Activated naive CD8-positive, alpha-beta T cell (primary cell): ENCODE measurements around the gene MGAM2.

Source experiments
- H3K27ac Mint-ChIP-seq: one replicate; pipeline ENCODE4 v1.8.0; 2021; ENCODE audit warnings: mixed read lengths
- H3K27me3 Mint-ChIP-seq: one replicate; pipeline ENCODE4 v1.8.0; 2021; ENCODE audit warnings: mixed read lengths
- H3K36me3 Mint-ChIP-seq: one replicate; pipeline ENCODE4 v1.8.0; 2021; ENCODE audit warnings: mixed read lengths
- H3K4me1 Mint-ChIP-seq: one replicate; pipeline ENCODE4 v1.8.0; 2021; ENCODE audit warnings: low read depth, mixed read lengths
- H3K4me3 Mint-ChIP-seq: one replicate; pipeline ENCODE4 v1.8.0; 2021; ENCODE audit warnings: mild to moderate bottlenecking, mixed read lengths
- H3K9me3 Mint-ChIP-seq: one replicate; pipeline ENCODE4 v1.8.0; 2021; ENCODE audit warnings: low read depth, mixed read lengths

Gene MGAM2

DNA sequence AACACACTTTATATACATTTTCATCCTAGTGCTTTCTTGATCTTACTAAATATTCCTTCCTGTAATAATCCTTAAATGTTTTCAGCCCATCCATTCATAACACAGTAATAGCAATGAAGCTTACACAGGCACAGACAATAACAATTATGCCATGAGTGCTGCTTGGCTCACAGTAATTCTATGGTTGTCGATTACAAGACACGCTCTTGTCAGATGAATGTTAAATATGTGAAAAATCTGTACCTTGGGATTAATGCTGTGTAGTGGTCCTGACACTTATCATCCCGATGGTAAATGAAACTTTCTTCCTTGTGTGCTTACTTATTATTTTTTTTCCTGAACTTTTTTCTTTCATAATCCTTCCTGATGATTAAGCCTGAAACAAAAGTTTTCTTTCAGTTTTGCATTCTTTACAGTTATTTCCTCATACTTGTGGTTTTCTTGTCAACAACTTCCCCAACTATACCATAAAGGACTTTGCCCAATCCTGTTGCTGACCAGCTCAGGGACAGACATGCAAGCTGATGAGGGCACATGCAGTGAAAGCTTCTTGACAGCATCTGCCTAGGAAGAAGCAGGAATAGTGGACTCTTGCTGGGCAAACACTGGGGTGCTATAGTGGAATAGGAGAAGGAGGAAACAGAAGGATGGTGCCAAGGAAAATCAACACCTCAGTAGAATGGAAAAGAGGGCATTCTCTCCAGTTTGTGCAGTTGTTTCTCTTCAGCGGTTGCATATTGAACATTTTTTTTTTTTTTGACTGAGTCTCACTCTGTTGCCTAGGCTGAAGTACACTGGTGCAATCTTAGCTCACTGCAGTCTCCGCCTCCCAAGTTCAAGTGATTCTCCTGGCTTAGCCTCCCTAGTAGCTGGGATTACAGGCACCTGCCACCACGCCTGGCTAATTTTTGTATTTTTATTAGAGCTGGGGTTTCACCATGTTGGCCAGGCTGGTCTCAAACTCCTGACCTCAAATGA lies 6.7 kb upstream of the MGAM2 start:
- Mint-ChIP-seq H3K4me1 (no peaks in the 10 kb centered on the region), H3K4me3 (no peak overlapping the region), H3K27me3 (peaks cover 6% of the 10 kb centered on the region), H3K27ac (no peak overlapping the region), H3K36me3 (no peaks in the 10 kb centered on the region), H3K9me3 (no peaks in the 10 kb centered on the region)

DNA sequence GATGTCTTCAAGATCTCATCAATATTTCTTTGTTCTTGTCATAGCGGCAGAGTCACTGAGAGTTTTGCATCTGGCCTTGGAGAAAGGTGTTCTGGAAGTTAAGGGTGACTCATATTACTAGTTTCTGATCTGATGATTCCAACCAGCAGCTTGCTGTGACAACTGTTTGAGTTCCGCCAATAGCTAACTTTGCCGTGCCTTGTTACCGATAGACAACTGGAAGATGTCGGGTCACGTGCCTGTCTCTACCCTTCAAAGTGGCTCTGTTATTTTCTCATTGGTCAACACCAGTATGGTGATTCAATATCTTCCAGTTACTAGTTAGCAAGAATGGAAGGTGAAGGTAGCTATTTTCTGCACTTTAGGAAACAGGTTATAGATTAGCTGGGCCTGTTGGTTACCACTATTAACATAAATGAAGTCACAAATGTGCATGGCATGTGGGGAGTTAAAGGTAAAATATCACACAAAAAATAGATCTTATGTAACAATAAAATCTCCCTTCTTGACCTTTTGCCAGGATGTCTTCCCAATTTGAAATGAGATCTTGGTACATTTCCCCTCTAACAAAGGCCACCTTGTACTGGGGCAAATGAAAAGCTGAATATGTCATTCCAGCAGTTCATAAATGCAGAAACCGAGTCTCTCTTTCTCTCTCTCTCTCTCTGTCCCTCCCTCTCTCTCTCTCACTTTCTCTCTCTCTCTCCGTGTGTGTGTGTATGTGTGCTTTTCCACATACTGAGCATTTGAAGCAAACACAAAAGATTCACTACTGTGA lies 2.6 kb upstream of the MGAM2 start:
- H3K9me3 Mint-ChIP-seq: no peaks in the 10 kb centered on the region
- no peaks in the 10 kb centered on the region for H3K4me1 Mint-ChIP-seq
- peaks cover 7% of the 10 kb centered on the region for H3K27me3 Mint-ChIP-seq
- H3K27ac Mint-ChIP-seq: no peak overlapping the region
- no peak overlapping the region for H3K4me3 Mint-ChIP-seq
- no peaks in the 10 kb centered on the region for H3K36me3 Mint-ChIP-seq

DNA sequence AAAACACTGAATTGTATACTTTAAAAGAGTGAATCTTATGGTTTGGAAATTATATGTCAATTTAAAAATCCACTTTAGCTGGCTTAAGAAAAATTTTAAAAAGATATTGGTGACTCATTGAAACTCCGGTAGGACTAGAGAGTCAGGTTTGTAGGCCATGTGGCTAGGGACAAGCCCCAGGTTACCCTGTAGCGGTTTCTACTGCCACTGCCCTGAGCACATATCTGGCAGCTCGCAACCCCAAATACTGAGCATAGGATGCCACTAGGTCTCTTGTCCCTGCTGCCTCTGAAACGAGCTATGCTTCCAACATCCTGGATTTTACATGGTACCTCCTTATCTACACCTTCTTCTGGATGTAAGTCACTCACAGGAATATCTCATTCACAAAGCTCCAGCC lies 1.4 kb upstream of the MGAM2 start:
- no peaks in the 10 kb centered on the region for H3K9me3 Mint-ChIP-seq

DNA sequence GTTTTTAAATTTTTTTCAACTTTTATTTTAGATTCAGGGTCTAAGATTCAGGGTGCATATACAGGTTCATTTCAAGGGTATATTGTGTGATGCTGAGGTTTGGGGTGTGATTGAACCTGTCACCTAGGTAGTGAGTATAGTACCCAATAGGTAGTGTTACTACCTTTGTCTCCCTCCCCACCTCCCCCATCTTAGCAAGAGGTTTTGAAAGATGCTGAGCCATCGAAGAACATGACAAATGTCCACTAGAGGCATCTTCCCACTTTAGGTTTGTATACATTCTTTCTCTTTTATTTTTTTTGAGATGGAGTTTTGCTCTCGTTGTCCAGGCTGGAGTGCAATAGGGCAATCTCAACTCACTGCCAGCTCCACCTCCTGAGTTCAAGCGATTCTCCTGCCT lies 880 bp upstream of the MGAM2 start:
- H3K27me3 Mint-ChIP-seq: peaks cover 7% of the 10 kb centered on the region
- no peak overlapping the region for H3K4me3 Mint-ChIP-seq
- no peak overlapping the region for H3K27ac Mint-ChIP-seq
- H3K4me1 Mint-ChIP-seq: no peaks in the 10 kb centered on the region
- no peaks in the 10 kb centered on the region for H3K9me3 Mint-ChIP-seq
- no peaks in the 10 kb centered on the region for H3K36me3 Mint-ChIP-seq

More for the DNA sequence above, 1.4 kb upstream of the MGAM2 start:
- Mint-ChIP-seq H3K4me3 (no peak overlapping the region), H3K27me3 (peaks cover 7% of the 10 kb centered on the region), H3K27ac (no peak overlapping the region), H3K36me3 (no peaks in the 10 kb centered on the region), H3K4me1 (no peaks in the 10 kb centered on the region)

DNA sequence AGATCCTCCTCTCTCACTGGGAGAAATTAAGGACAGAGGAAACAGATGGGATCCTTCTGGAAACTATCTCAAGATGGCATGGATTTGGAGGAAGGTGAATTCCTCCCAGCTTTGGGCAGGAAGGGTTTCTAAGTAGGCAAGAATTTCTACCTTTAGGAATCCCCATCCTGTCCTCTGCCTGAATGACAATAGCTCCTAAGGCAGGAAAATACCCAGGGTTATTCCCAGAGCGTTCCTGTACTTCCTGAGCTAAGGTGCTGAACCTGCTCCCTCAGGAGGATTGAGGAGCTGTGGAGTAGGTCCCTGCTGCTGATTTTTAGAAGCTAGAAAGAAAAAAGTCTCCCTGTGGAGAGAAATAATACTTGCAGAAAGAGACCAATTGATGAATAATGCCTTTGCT lies 568 bp downstream of the MGAM2 start:
- Mint-ChIP-seq H3K36me3 (no peaks in the 10 kb centered on the region), H3K9me3 (no peaks in the 10 kb centered on the region), H3K27me3 (peaks cover 6% of the 10 kb centered on the region), H3K4me3 (no peak overlapping the region), H3K4me1 (no peaks in the 10 kb centered on the region), H3K27ac (no peak overlapping the region)

DNA sequence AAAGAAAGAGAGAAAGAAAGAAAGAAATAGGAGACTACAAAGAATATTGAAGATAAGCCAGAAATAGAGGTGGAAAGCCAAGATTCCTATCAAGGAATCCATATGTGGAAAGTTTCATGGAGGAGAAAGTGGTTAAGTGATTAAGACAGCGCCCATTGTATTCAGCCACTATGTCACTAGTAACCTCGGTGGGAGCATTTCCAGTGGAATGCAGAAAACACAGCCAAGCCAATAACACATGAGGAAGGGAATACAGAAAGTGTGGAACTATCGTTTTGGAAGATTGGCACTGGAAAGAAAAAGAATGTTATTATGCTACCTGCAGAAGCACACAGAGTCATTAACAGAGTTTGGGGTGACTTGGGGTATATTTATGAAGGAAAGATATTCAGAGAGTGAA lies 2.7 kb downstream of the MGAM2 start:
- no peaks in the 10 kb centered on the region for H3K36me3 Mint-ChIP-seq
- no peak overlapping the region for H3K27ac Mint-ChIP-seq
- no peak overlapping the region for H3K4me3 Mint-ChIP-seq
- no peaks in the 10 kb centered on the region for H3K9me3 Mint-ChIP-seq
- H3K4me1 Mint-ChIP-seq: no peaks in the 10 kb centered on the region
- H3K27me3 Mint-ChIP-seq: peaks cover 3% of the 10 kb centered on the region

DNA sequence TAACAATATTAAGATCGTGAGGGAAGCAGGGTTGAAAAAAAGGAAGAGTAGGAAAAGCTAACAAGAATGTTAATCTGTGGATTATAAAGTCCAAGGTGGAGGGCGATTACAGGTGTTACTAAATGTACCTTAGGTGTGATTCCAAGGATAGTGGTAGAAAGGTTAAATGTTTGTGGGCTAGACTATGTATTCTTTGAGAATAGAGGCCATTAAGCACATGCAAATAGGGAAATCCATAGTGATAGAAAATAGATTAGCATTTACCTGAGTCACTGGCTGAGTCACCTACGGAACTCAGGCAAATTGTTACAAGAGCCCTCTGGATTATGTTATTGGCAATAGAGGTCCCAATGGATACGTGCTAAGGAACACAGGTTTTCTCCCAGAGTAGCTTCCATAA lies 9.0 kb downstream of the MGAM2 start:
- Mint-ChIP-seq H3K27me3 (peaks cover 3% of the 10 kb centered on the region), H3K9me3 (no peaks in the 10 kb centered on the region)

DNA sequence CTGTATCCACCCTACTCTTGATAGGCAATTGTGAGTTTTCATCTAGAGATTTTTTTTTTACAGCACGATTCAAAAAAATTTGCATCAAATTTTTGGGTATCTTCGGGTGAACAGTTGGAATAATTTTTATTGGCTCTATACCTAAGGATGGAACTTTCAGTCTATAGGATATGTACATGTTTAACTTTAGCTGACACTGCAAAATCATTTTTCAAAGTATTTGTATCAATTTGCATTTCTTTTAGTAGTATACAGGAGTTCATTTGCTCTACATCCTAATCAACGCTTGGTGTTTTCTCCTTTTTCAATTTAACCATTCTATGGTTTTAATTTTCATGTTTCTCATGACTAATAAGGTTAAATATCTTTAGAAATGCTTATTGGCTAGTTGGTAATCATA lies 11.7 kb downstream of the MGAM2 start:
- H3K4me1 Mint-ChIP-seq: no peaks in the 10 kb centered on the region
- H3K27me3 Mint-ChIP-seq: peaks cover 8% of the 10 kb centered on the region
- H3K4me3 Mint-ChIP-seq: no peak overlapping the region
- no peaks in the 10 kb centered on the region for H3K9me3 Mint-ChIP-seq
- H3K27ac Mint-ChIP-seq: no peak overlapping the region
- no peaks in the 10 kb centered on the region for H3K36me3 Mint-ChIP-seq

More for the DNA sequence above, 9.0 kb downstream of the MGAM2 start:
- no peak overlapping the region for H3K4me3 Mint-ChIP-seq
- H3K27ac Mint-ChIP-seq: no peak overlapping the region
- no peaks in the 10 kb centered on the region for H3K4me1 Mint-ChIP-seq
- H3K36me3 Mint-ChIP-seq: no peaks in the 10 kb centered on the region

DNA sequence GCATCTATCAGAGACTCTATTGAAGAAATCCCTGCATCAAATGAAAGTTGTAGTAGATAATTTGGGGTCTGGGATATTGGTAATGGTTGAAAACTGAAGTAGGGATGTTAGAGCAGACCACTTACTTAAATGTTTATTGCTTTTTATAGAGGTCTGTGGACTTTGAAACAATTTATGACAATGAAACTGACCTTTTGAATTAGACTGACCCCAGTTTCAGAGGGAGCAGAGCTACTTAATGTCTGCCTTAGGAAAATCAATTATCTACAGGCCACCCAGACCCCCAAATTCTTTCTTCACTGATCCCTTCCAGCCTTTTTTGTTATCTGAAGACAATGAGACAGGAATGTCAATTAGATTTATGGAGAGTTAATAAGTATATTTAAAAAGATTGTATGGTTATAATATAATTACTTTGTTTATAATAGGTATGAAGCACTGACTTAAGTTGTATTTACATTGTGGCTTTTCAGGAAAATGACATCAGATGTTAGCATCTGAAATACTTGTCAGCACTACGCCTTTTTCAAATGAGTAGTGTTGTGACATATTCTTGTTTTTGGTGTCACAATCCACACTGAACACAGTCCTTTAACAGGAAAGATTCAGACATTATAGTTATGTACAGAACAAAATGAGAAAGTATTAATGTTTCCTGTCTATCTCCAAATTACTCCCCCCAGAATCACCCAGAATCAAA lies 13.9 kb downstream of the MGAM2 start:
- H3K4me1 Mint-ChIP-seq: no peaks in the 10 kb centered on the region
- H3K9me3 Mint-ChIP-seq: no peaks in the 10 kb centered on the region
- no peaks in the 10 kb centered on the region for H3K36me3 Mint-ChIP-seq
- H3K27ac Mint-ChIP-seq: no peak overlapping the region
- H3K4me3 Mint-ChIP-seq: no peak overlapping the region
- peaks cover 8% of the 10 kb centered on the region for H3K27me3 Mint-ChIP-seq

DNA sequence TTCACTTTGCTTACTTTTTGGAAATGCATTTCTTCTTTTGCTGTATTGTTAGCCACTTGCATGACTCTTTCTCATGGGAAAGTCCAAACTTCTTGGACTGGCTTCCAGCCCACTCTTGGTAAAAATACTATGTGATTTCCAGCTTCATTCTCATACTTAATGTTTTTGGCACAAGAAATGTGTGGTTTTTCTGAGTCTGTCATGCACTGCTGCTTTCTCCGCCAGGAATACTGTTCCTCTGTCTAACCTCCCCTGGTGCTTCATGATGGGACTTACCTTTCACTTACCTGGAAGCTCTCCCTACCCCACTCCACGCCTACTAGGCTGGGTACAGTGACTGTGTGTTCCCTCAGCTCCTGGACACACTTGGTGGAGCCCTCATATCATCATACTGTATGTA lies 18.7 kb downstream of the MGAM2 start:
- no peak overlapping the region for H3K4me3 Mint-ChIP-seq
- H3K27ac Mint-ChIP-seq: no peak overlapping the region
- no peaks in the 10 kb centered on the region for H3K9me3 Mint-ChIP-seq
- H3K27me3 Mint-ChIP-seq: peaks cover 6% of the 10 kb centered on the region
- no peaks in the 10 kb centered on the region for H3K4me1 Mint-ChIP-seq
- H3K36me3 Mint-ChIP-seq: no peaks in the 10 kb centered on the region

DNA sequence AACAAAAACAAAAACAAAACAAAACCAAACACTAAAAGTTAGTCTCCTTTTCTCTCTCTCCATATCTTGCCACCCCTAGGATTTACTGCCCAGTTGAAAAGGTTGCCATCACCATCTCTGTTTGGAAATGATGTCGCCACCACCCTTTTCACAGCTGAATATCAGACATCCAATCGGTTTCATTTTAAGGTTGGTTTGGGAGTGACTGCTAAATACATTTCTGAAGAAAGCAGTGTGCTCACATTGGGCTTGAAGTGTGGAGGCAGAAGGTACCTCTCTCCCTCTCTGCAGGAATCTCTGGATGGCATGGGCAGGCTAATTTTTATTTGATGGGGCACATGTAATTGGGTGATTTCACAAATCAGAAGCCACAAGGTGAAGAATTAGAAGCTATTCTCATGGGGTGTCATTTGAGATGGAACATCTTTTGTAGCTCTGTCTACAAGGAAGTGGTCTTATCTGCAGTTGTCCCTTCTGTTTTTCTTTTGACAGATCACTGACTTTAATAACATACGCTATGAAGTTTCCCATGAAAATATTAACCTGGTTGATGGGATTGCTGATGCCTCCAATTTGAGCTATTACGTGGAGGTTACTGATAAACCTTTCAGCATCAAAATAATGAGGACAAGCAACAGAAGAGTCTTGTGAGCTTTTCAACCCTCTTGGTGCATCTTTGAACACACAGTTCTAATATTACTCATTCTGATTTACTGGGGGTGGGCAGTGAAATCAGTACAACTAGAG lies 20.1 kb downstream of the MGAM2 start:
- H3K27me3 Mint-ChIP-seq: peaks cover 6% of the 10 kb centered on the region
- no peak overlapping the region for H3K27ac Mint-ChIP-seq
- no peaks in the 10 kb centered on the region for H3K4me1 Mint-ChIP-seq
- H3K4me3 Mint-ChIP-seq: no peak overlapping the region
- no peaks in the 10 kb centered on the region for H3K36me3 Mint-ChIP-seq
- H3K9me3 Mint-ChIP-seq: no peaks in the 10 kb centered on the region

DNA sequence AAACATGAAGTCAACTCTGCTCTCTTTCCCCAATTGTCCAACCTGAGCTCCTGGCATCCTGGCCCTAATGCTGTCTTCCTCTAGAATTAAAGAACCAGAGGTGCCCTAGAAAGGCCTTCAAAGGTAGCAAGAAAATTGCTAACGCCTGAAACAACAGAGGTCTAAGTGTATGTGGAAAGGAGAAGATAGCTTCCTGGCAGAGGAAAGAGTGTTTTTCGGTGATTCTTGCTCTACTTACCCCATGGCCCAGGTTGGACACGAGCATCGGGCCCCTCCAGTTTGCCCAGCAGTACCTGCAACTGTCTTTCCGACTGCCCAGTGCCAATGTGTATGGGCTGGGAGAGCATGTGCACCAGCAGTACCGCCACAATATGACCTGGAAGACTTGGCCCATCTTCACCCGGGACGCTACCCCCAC lies 22.2 kb downstream of the MGAM2 start:
- Mint-ChIP-seq H3K4me3 (no peak overlapping the region), H3K36me3 (no peaks in the 10 kb centered on the region)

DNA sequence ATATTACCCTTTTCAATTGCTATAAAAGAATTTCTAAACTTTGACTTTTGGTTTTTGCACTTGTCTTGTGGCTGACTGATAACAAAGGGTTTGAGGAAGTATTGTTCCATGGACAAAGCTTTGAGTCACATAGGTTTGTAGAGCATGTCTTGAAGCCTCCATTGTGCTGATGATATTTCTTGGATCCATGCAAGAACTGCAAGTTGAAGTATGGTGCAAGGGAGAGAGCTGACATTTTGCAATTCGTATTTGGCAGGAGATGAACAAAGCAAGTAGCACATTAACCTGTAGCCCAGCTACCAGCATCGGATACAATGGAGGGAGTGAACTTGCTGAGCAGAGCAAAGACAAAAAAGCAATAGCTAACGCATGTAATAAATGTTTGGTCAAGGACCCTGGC lies 23.4 kb downstream of the MGAM2 start:
- Mint-ChIP-seq H3K27ac (no peak overlapping the region), H3K27me3 (no peaks in the 10 kb centered on the region), H3K9me3 (no peaks in the 10 kb centered on the region), H3K4me3 (no peak overlapping the region), H3K4me1 (no peaks in the 10 kb centered on the region), H3K36me3 (no peaks in the 10 kb centered on the region)

More for the DNA sequence above, 22.2 kb downstream of the MGAM2 start:
- Mint-ChIP-seq H3K27me3 (no peaks in the 10 kb centered on the region), H3K4me1 (no peaks in the 10 kb centered on the region), H3K9me3 (no peaks in the 10 kb centered on the region), H3K27ac (no peak overlapping the region)

DNA sequence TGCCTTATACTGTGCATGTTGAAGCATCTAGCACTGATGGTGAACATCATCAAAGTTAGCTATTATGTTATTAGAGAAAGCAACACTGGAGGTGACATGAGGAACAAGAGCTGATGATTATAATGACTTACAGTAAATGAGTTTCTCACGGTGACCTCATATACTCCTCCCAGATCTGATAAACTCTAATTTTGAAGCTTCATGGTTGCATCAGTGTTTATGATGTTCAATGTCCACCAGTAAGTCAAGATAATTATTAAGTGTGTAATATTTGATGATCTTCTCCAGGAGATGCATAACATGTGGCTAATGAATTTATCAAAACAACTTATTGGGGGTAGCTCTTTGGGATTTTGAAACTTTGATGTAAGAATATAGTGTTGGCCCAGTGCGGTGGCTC lies 27.5 kb downstream of the MGAM2 start:
- Mint-ChIP-seq H3K36me3 (no peaks in the 10 kb centered on the region), H3K4me3 (no peak overlapping the region), H3K27me3 (no peaks in the 10 kb centered on the region), H3K27ac (no peak overlapping the region), H3K9me3 (no peaks in the 10 kb centered on the region), H3K4me1 (no peaks in the 10 kb centered on the region)
